ENCODE measurements around the gene NFKB2. TPM values are rescaled to one million over a fixed set of nuclear protein-coding genes. Genes with fewer than 3 reads are reported as not detected.

Gene NFKB2
- total and polyA plus RNA-seq, 10 donors, result 34.7 to 161 (median 57.1) TPM

DNA sequence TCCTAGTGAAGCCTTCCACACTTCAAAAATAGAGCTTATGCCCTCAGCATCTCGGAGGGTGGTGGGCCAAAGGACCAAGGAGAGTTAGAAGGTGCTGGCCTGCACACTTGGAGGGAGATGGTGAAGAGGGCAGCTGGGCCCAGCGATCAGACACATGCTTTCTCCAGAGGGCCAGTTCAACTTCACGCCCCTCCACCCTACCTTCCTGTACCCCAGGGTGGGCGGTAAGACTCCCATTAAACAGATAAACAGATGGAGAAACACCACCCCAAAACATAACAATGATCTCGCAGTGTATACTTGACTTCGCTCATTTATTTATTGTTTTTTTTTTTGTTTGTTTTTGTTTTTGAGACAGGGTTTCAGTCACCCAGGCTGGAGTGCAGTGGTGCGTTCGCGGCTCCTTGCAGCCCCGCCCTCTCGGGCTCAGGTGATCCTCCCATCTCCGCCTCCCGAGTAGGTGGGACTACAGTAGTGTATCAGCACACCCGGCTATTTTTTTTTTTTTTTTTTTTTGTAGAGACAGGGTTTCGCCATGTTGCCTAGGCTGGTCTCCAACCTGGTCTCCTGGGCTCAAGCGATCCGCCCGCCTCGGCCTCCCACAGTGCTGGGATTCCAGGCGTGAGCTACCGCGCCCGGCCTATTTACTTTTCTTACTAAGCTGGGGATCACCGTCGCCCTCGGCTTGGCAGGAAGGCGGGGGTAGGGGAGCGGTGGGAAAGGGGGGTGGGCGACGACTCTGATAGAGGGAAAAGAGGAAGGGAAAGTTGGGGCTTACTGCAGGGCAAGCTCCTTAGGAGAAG is 54.0 kb downstream of the NFKB2 start:
- Histone ChIP-seq H3K36me3 (peaks cover 0 to 21% (median 0%) of the 10 kb centered on the region in 6 donors), H3K4me3 (peak overlapping the region; percentile 63 to 98 (median 81)), H3K9me3 (no peaks in the 10 kb centered on the region), H3K27me3 (replicated peaks in 1 of 7) (no peaks in the 10 kb centered on the region), H3K4me1 (peaks cover 8 to 50% (median 33%) of the 10 kb centered on the region in 6 donors), H3K27ac (peak overlapping the region; percentile 67 to 95 (median 88))
- WGBS, 5 donors, result 5 to 8% (median 8%) methylated on average over 29 to 30 of the region's 30 CpGs
- no peak for TF ChIP-seq POLR2A (IDR thresholded peaks at IDR 0.05)
- TF ChIP-seq POLR2AphosphoS5 (IDR thresholded peaks at IDR 0.05), result no peak
- TF ChIP-seq, protein P1, sequence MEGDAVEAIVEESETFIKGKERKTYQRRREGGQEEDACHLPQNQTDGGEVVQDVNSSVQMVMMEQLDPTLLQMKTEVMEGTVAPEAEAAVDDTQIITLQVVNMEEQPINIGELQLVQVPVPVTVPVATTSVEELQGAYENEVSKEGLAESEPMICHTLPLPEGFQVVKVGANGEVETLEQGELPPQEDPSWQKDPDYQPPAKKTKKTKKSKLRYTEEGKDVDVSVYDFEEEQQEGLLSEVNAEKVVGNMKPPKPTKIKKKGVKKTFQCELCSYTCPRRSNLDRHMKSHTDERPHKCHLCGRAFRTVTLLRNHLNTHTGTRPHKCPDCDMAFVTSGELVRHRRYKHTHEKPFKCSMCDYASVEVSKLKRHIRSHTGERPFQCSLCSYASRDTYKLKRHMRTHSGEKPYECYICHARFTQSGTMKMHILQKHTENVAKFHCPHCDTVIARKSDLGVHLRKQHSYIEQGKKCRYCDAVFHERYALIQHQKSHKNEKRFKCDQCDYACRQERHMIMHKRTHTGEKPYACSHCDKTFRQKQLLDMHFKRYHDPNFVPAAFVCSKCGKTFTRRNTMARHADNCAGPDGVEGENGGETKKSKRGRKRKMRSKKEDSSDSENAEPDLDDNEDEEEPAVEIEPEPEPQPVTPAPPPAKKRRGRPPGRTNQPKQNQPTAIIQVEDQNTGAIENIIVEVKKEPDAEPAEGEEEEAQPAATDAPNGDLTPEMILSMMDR (IDR thresholded peaks at IDR 0.05 in 8 of 11, conservative IDR thresholded peaks at IDR 0.05 in 3 of 11), result no peak
- DNase-seq, result peak; percentile 95
- intact Hi-C loops (cut with DNase I; ENCODE audit: low total_unique reads), result no loop called here

DNA sequence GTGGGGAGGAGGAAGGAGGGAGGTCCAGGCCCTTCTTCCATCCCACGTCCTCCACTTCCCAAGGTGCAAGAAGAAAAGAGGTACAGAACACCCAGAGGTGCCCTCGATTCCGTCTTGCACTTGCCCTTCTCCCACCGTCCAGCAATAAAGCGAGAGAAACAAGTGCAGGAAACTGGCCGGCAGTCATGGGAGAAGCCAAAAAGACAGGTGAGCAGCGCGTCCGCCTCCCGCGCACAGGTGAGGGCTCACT is 54.5 kb downstream of the NFKB2 start:
- H3K9me3 ChIP-seq, result no peaks in the 10 kb centered on the region
- peaks cover 0 to 24% (median 3%) of the 10 kb centered on the region in 6 donors for H3K36me3 ChIP-seq
- 0 to 2% (median 1%) methylated on average over 11 of the region's 11 CpGs for WGBS, 5 donors
- H3K4me3 ChIP-seq, result peak overlapping the region; percentile 63 to 98 (median 81)
- no peak for TF ChIP-seq POLR2AphosphoS5 (IDR thresholded peaks at IDR 0.05)
- TF ChIP-seq, protein P1 (IDR thresholded peaks at IDR 0.05 in 8 of 11, conservative IDR thresholded peaks at IDR 0.05 in 3 of 11), result no peak
- TF ChIP-seq POLR2A (IDR thresholded peaks at IDR 0.05), result peak in 2 of 3 donors; percentile 53 to 67
- intact Hi-C loops (cut with DNase I; ENCODE audit: low total_unique reads), result no loop called here
- H3K4me1 ChIP-seq, result peaks cover 8 to 55% (median 35%) of the 10 kb centered on the region in 6 donors
- no peak for DNase-seq
- peak overlapping the region; percentile 67 to 95 (median 88) for H3K27ac ChIP-seq
- H3K27me3 ChIP-seq (replicated peaks in 1 of 7), result no peaks in the 10 kb centered on the region

DNA sequence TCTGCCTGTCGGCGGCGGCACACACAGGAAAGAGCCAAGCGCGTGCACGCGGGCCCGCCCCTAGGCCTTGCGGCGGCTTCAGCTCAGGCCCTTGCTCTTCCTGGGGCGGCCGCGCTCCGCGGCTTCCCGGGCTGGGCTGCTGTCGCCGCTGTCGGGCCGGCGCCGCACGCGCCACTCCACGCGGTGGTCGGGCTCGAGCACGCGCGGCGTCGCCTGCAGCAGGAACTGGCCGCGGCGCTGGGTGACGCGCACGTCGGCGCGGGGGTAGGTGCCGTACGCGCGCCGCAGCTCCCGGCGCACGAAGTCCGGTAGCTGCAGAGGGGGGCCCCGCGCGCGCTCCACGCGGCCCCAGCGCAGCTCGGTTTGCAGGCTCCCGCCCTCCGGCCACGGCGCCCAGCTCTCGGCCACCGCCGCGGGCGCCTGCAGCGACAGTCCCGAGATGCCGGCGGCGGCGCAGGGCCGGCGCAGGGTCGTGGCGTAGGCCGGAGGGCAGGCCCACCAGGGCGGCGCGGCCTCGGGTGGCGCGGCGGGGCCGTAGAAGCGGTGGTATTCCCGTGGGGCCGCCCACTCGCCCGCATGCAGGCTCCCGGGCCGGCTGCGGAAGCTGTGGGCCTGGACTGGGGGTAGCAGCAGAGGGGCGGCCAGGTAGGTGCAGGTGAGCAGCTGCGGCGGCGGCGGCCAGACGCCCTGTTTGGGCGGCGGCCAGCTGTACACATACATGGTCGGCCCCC is 55.0 kb downstream of the NFKB2 start:
- Histone ChIP-seq H3K27me3 (replicated peaks in 1 of 7) (no peaks in the 10 kb centered on the region), H3K36me3 (peaks cover 0 to 29% (median 5%) of the 10 kb centered on the region in 6 donors), H3K27ac (peak overlapping the region; percentile 67 to 95 (median 88)), H3K9me3 (no peaks in the 10 kb centered on the region), H3K4me1 (peaks cover 8 to 60% (median 35%) of the 10 kb centered on the region in 6 donors), H3K4me3 (peak overlapping the region; percentile 63 to 98 (median 81))
- WGBS, 5 donors, result 0 to 1% (median 0%) methylated on average over 44 to 104 of the region's 104 CpGs
- intact Hi-C loops (cut with DNase I; ENCODE audit: low total_unique reads), result no loop called here
- TF ChIP-seq POLR2A (IDR thresholded peaks at IDR 0.05) (peak in 2 of 3 donors; percentile 3 to 9), POLR2AphosphoS5 (IDR thresholded peaks at IDR 0.05) (peak; percentile 76 to 87 (median 86))
- TF ChIP-seq, protein P1 (IDR thresholded peaks at IDR 0.05 in 8 of 11, conservative IDR thresholded peaks at IDR 0.05 in 3 of 11), result peak in 3 of 11 experiments; percentile 12 to 36 (median 35)
- peak; percentile 99 for DNase-seq

Measured in spleen (tissue), 11 donors.